ENCODE measurements around the gene VPS37B.

Gene VPS37B

DNA sequence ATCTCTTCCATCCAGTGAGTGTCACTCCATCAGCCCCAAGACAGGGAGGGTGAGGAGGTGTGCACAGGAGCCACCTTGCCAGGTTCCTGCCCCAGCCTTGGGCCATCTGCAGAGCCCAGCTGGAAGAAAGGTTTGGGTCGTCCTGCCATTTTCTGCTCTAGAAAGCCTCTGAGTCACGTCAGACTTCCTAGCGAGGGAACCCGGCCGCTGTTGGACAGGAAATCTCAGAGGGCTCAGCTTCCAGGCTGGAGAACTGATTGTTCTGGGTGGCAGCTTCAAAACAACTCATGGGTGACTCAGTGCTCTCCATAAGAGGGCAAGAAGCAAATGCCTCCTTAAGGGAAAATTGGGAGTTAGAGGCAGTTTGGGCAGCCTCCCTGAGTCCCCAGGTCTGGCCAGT is 44.1 kb downstream of the VPS37B start:
- no peak for DNase-seq (ENCODE audit: low read depth)

GRCh38 chr12:122850695-122851350 is 45.1 kb downstream of the VPS37B start:
- no peak for DNase-seq (ENCODE audit: low read depth)

DNA sequence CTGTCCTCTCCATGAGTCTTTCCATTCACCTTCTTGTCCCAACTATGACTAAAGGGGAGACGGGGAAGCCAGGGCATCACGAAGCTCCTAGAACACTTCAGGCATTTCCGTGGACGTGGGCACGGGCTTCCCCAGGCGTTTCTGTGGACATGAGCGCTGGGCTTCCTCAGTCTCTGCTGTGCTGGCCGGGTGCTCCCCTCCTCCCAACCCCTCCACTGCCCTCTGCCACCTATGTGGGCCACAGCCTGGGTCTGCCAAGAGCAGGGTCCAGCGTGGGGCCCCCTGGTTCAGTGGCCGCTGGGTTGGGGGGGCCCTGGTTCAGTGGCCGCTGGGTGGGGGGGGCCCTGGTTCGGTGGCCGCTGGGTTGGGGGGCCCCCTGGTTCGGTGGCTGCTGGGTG is 45.9 kb downstream of the VPS37B start:
- DNase-seq (ENCODE audit: low read depth) = no peak

DNA sequence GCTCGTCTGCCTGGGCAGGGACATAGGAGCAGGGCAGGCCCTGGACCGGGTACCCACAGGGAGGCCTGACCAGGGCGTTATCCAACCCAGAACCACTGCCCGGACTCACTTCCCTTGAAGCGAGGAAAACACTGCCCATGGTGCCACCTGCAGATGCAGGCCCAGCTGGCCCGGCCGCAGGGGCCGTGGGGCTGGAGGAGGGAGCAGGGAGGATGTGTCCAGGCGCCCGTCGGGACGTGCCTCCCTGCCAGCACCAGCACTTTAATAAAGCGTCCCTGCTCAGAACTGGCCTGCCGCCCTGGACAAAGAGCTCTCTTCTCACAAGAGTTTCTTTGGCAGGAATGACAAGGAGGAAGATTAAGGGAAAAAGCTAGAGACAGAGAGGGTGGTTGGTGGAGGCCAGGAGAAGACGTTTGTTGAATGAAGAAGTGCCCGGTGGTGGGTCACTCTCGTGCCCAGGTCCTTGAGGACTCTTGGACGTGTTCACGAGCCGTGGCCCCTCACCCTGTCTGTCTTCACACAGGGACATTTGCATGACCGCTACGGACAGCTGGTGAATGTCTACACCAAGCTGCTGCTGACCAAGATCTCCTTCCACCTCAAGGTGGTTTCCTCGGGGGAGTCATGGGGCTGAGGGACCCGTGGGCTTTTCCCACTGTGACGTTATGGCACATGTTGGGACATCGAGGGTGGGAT is 46.4 kb downstream of the VPS37B start:
- no peak for DNase-seq (ENCODE audit: low read depth)

DNA sequence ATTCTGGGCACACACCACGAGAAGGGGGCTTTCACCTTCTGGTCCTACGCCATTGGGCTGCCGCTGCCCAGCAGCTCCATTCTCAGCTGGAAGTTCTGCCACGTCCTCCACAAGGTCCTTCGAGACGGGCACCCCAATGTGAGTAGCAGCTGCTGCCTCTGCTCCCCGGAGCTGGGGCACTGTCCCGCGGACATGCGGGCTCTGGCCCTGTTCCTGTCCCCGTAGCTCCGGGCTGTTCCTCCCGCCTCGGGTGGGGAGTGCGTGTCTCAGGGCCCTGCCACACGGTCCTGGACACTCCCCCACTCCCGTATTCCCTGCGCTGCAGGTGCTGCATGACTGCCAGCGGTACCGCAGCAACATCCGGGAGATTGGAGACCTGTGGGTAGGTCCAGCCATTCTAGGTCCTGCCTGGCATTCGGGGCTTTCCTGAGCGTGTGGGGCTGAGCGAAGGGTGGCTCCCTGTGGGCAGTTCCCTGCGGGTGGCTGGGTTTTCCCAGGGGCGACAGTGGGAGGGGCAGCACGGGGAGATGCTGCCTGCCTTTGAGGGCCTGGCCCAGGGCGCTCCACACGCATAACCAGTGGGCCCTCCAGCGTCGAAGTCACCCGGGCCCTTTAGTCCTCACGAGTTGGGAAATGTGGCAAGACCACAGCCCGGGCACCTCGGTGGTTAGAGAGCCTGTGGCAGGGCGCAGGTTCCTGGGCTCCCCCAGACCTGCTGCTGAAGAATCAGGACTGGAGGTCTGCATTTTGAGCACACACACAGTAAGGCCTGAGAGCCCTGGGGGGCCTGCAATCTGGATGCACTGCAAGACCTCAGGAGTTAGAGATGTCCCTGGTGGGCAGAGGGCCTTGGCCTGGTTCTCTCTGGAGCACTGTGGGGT is 47.2 kb downstream of the VPS37B start:
- no peak for DNase-seq (ENCODE audit: low read depth)

DNA sequence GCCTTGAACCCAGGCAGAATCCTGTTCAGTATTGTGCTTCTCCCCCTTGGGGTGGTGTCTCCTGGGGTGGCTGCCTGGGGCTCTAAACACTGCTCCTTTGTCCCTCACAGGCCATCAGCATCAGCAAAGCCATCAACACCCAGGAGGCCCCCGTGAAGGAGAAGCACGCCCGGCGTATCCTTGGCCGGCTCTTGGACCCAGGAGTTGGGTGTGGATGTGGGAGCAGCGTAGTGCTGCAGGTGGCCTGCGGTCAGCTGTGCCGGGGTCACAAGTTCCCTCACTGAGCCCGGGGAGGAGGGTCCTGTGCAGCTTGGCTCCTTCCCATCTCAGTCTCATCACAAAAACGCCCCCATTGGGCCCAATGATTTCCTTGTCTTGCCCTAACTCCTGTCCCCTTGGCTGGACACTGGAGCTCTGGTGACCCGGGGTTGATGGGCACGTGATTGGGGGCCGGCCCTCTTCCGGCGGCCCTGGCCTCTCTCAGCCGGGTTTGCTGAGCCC is 48.0 kb downstream of the VPS37B start:
- no peak for DNase-seq (ENCODE audit: low read depth)

- DNase-seq (ENCODE audit: low read depth) = no peak
These were observed 48.4 kb downstream of the VPS37B start for GRCh38 chr12:122847516-122847836.

GRCh38 chr12:122846622-122847515 is 49.1 kb downstream of the VPS37B start:
- DNase-seq (ENCODE audit: low read depth) = no peak

DNA sequence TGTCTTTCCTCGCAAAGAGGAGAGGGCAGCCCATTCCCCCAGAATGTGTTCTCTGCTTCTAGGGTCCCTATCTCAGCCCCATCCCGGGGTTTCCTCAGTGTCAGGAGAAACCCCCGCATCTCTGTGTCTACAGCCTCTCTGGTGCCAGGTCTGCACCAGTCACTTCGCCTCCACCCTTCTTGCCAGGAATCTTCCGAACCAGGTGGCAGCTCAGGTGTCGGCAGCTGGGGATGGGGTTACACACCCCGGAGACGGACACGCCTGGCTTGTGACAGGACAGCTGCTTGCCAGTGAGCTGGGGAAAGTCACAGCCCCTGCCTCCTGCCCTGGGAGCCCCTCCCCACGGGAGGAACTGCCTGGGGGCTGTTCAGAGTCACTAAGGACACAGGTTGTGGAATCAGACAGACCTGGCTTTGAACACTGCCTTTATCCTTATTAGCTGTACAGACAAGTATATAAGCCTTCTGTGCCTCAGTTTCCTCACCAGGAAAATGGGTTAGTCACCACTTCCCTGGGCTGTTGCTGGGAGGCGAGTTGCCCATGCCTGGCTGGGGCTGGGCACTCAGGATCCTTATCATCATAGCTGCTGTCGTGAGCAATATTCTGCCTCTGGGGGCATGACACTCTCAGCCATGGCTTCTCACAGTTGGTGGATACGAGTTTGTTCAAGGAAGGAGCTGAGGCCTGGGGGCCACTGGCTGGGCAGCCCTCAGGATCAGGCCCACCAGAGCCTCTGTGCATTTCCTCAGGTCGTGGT is 49.9 kb downstream of the VPS37B start:
- no peak for DNase-seq (ENCODE audit: low read depth)

- DNase-seq (ENCODE audit: low read depth) = no peak
These were observed 50.7 kb downstream of the VPS37B start for GRCh38 chr12:122845041-122845864.

- DNase-seq (ENCODE audit: low read depth) = no peak
These were observed 51.5 kb downstream of the VPS37B start for GRCh38 chr12:122844366-122844971.

- DNase-seq (ENCODE audit: low read depth) = no peak
These were observed 52.5 kb downstream of the VPS37B start for GRCh38 chr12:122843455-122843854.

GRCh38 chr12:122842505-122843405 is 53.2 kb downstream of the VPS37B start:
- DNase-seq (ENCODE audit: low read depth) = no peak

DNA sequence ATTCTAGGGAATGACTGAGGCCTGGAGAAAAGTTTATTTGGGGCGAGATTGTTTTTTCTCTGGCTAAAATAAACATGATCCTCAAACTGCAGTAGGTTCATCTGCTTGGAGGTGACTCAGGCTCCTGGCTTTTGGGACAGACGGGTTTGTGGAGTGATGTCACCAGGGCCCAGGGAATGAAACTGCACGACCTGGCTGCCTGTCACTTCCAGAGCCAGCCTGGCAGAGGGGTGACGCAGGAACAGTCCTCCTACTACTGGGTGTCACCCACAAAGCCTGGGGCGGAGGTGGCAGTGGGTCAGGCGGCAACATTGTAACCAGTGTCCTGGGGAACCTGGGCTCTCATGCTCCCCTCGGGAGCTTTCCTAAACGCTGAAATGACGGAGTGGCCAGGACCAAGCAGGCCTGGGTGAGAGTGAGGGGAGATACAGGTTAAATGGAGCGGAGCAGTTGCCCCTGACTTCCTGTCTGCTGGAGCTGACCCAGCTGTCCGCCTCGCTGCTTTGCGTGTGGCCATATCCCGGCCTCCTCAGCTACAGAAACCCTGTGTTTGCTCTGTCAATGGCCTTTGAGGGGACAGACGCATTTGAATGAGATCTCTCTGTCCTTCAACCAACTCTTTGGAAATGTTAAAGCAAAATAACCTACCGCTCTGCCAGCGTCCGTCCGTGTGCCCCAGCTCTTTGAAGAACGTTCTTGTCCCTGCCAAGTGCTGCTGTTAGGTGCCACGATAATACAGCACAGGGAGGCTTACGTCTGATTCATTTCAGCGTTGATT is 54.2 kb downstream of the VPS37B start:
- no peak for DNase-seq (ENCODE audit: low read depth)

- DNase-seq (ENCODE audit: low read depth) = no peak
These were observed 55.1 kb downstream of the VPS37B start for GRCh38 chr12:122840580-122841513.

DNA sequence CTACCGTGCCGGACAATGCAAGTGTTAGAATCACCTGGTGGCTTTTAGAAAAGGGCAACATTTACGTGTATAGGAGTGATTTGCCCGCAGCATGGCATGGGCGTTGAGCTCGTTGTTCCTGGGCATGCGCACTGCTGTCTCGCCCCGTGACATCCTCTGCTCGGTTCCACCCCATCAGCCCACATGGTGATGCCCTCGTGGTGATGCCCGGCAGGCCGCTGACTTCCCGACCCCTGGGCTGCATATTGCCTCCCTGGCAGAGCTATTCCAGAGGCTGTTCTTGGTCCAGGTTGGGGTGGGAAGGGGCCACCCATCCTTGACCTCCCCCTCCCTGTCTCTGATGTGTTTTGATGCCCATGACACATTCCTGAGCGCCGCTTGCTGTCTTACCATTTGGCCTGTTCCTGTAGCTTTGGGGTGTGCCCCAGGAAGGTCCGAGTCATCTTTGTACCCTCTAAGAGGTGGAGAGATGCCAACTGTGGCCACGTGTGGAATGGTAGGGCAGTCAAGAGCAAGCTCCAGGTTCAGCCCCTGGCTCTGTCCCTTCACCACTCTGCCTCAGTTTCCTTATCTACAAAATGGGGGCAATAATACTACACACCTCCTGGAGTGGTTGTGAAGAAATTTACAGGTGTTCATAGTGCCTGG is 55.9 kb downstream of the VPS37B start:
- DNase-seq (ENCODE audit: low read depth) = no peak

Measured in activated T-cell treated with anti-CD3 and anti-CD28 coated beads for 1 hour (primary cell).